ENCODE results near the gene CNGB1.

DNA sequence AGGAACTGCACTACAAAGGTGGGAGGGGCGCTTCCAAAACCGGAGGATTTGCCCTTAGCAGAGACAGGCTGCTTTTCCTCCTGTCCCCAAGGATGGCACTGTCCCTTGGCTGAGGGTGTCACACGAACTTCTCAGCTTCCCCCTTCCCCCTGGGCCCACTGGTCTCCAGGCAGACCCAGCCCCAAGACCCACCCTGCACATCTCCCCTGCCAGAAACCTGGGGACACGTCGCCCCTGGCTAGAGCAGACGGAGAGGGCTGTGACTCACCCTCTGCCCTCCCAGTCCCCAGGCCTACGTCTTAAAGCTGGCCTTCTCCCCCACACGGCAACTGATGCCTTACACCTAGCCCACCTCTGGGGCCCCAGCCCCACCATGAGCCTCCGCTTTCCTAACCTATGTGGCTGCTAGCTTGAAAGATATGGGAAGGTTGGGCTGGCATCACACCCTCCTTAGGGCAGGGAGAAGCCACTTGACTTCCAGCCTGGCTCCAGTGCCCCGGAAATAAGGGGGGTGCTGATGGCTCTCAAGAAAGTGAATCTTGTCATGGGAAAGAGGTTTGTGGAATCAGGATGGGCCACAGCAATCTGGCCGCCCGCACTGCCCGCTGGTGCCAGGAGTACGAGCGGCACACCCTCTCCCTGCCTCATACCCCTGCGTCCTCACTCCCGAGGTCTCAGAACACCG, 24.9 kb upstream of the CNGB1 start:
- TF ChIP-seq, protein P1, sequence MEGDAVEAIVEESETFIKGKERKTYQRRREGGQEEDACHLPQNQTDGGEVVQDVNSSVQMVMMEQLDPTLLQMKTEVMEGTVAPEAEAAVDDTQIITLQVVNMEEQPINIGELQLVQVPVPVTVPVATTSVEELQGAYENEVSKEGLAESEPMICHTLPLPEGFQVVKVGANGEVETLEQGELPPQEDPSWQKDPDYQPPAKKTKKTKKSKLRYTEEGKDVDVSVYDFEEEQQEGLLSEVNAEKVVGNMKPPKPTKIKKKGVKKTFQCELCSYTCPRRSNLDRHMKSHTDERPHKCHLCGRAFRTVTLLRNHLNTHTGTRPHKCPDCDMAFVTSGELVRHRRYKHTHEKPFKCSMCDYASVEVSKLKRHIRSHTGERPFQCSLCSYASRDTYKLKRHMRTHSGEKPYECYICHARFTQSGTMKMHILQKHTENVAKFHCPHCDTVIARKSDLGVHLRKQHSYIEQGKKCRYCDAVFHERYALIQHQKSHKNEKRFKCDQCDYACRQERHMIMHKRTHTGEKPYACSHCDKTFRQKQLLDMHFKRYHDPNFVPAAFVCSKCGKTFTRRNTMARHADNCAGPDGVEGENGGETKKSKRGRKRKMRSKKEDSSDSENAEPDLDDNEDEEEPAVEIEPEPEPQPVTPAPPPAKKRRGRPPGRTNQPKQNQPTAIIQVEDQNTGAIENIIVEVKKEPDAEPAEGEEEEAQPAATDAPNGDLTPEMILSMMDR (conservative IDR thresholded peaks at IDR 0.05; ENCODE audit: low read depth, low read length): no peak
- no peak for TF ChIP-seq EZH2 (IDR thresholded peaks at IDR 0.05; ENCODE audit: borderline replicate concordance, low read depth, low read length, poor library complexity, severe bottlenecking)

Measured in A673 (cell line).